NCI-H2171 treated with DMSO at 0.1 percent for 48 hours (cell line): ENCODE results near the gene CEBPE.

Source experiments
- DNase-seq: peaks from one replicate; lab custom pipeline; 2025; lab: John Stamatoyannopoulos, UW

Gene CEBPE

GRCh38 chr14:23143911-23144310, 24.9 kb upstream of the CEBPE start:
- DNase-seq: no peak

- DNase-seq: no peak
Observed at GRCh38 chr14:23142826-23143225, 23.8 kb upstream of the CEBPE start.

GRCh38 chr14:23141706-23142444, 22.8 kb upstream of the CEBPE start:
- no peak for DNase-seq

GRCh38 chr14:23140371-23140770, 21.3 kb upstream of the CEBPE start:
- no peak for DNase-seq

- no peak for DNase-seq
Observed at GRCh38 chr14:23139874-23140273, 20.8 kb upstream of the CEBPE start.

- DNase-seq: no peak
Observed at GRCh38 chr14:23137813-23138535, 18.9 kb upstream of the CEBPE start.

- DNase-seq: no peak
Observed at GRCh38 chr14:23137192-23137812, 18.2 kb upstream of the CEBPE start.

- no peak for DNase-seq
Observed at GRCh38 chr14:23136566-23137133, 17.6 kb upstream of the CEBPE start.

- DNase-seq: no peak
Observed at GRCh38 chr14:23132970-23133369, 13.9 kb upstream of the CEBPE start.

- DNase-seq: no peak
Observed at GRCh38 chr14:23131482-23131881, 12.4 kb upstream of the CEBPE start.

- no peak for DNase-seq
Observed at GRCh38 chr14:23130871-23131270, 11.8 kb upstream of the CEBPE start.

- DNase-seq: no peak
Observed at GRCh38 chr14:23129759-23130316, 10.8 kb upstream of the CEBPE start.

- DNase-seq: no peak
Observed at GRCh38 chr14:23128969-23129758, 10.1 kb upstream of the CEBPE start.

- DNase-seq: no peak
Observed at GRCh38 chr14:23127861-23128260, 8.8 kb upstream of the CEBPE start.

GRCh38 chr14:23126548-23127278, 7.7 kb upstream of the CEBPE start:
- DNase-seq: no peak

GRCh38 chr14:23125933-23126524, 7.0 kb upstream of the CEBPE start:
- no peak for DNase-seq

- DNase-seq: no peak
Observed at GRCh38 chr14:23125011-23125410, 6.0 kb upstream of the CEBPE start.

- no peak for DNase-seq
Observed at GRCh38 chr14:23124337-23124954, 5.4 kb upstream of the CEBPE start.

GRCh38 chr14:23123419-23123818, 4.4 kb upstream of the CEBPE start:
- peak; percentile 94 for DNase-seq

GRCh38 chr14:23122086-23122485, 3.0 kb upstream of the CEBPE start:
- DNase-seq: no peak
